Colonic mucosa (tissue), 4 donors: ENCODE results near the gene TRIM56. TPM values are rescaled to one million over a fixed set of nuclear protein-coding genes. Genes with fewer than 3 reads are reported as not detected.

Experiments
- DNase-seq: peaks from one replicate; pipeline ENCODE4 v3.0.0-alpha.2; 2020
- H3K27ac ChIP-seq: fragments of 200-600 bp; one replicate; pipeline ENCODE4 v1.8.0; 2021
- H3K27me3 ChIP-seq: fragments of 200-600 bp; one replicate; pipeline ENCODE4 v1.8.0; 2021
- H3K36me3 ChIP-seq: fragments of 200-600 bp; one replicate; pipeline ENCODE4 v1.8.0; 2021
- H3K4me1 ChIP-seq: fragments of 200-600 bp; one replicate; pipeline ENCODE4 v1.8.0; 2021; ENCODE audit warnings: mild to moderate bottlenecking
- H3K4me3 ChIP-seq: fragments of 200-600 bp; one replicate; pipeline ENCODE4 v1.8.0; 2021
- H3K9ac ChIP-seq, 2 donors: one replicate each; pipeline ENCODE4 v1.7.0; 2013; ENCODE audit warnings: control low read depth in 2 of 2, low read depth in 2 of 2, low read length in 2 of 2
- H3K9me3 ChIP-seq: fragments of 200-600 bp; one replicate; pipeline ENCODE4 v1.8.0; 2021
- CTCF ChIP-seq: fragments of 200-600 bp; IDR thresholded peaks from one replicate; pipeline ENCODE4 v1.8.0; 2022; ENCODE audit warnings: antibody characterized with exemption, mild to moderate bottlenecking
- intact Hi-C: fragments of 100-400 bp; cut with DNase I; formaldehyde crosslinking; loops from one replicate; pipeline ENCODE4 v1.14.1; 2022
- total RNA-seq, 2 donors: library from RNA; stranded (reverse); fragmentation: NEBNext Ultra II Directional in 1 of 2; extraction: Animal tissue kit (Norgen Biotek cat#: 25700) in 1 of 2; gene quantifications; one replicate each; pipeline ENCODE4 v1.2.1, GENCODE V29; 2021
- donor health status: healthy.
- donor health status: DM: no; HTN: no; CAD: no.
- donor health status: DM: no; HTN: no; CAD: no.

The TRIM56 gene
- total RNA-seq, 2 donors from 2014 or later, result 33.7 to 47.9 TPM

GRCh38 chr7:101077303-101078086 is 7.8 kb upstream of the TRIM56 start:
- H3K36me3 ChIP-seq, result no peaks in the 10 kb centered on the region
- peak; percentile 90 for DNase-seq
- no peak overlapping the region for H3K4me3 ChIP-seq
- peak; percentile 68 for TF ChIP-seq CTCF
- intact Hi-C loops, result loop anchor here (5.0 kb wide), 1 partner anchor 180 kb away; the partner anchor contains the start of gene ACHE
- H3K9me3 ChIP-seq, result no peaks in the 10 kb centered on the region
- no peaks in the 10 kb centered on the region for H3K4me1 ChIP-seq
- no peak overlapping the region for H3K27ac ChIP-seq
- H3K27me3 ChIP-seq, result no peaks in the 10 kb centered on the region
- H3K9ac ChIP-seq, result no peak overlapping the region

GRCh38 chr7:101081432-101081831 is 3.8 kb upstream of the TRIM56 start:
- no peak for DNase-seq
- no peak for TF ChIP-seq CTCF
- Histone ChIP-seq H3K27ac (no peak overlapping the region), H3K9ac (no peak overlapping the region), H3K4me3 (no peak overlapping the region), H3K36me3 (no peaks in the 10 kb centered on the region), H3K4me1 (peaks cover 2% of the 10 kb centered on the region), H3K9me3 (no peaks in the 10 kb centered on the region), H3K27me3 (no peaks in the 10 kb centered on the region)
- intact Hi-C loops, result no loop called here

GRCh38 chr7:101084865-101085161 is 468 bp upstream of the TRIM56 start:
- Histone ChIP-seq H3K27ac (peak overlapping the region; percentile 82), H3K4me3 (peak overlapping the region; percentile 78), H3K36me3 (no peaks in the 10 kb centered on the region), H3K9ac (peak overlapping the region; percentile 58 to 96), H3K4me1 (peaks cover 6% of the 10 kb centered on the region), H3K27me3 (no peaks in the 10 kb centered on the region), H3K9me3 (no peaks in the 10 kb centered on the region)
- TF ChIP-seq CTCF, result no peak
- intact Hi-C loops, result no loop called here
- no peak for DNase-seq

GRCh38 chr7:101087334-101088068 is 2.2 kb downstream of the TRIM56 start:
- Histone ChIP-seq H3K9ac (no peak overlapping the region), H3K36me3 (no peaks in the 10 kb centered on the region), H3K4me3 (no peak overlapping the region), H3K27me3 (no peaks in the 10 kb centered on the region), H3K4me1 (peaks cover 6% of the 10 kb centered on the region), H3K9me3 (no peaks in the 10 kb centered on the region), H3K27ac (no peak overlapping the region)
- intact Hi-C loops, result no loop called here
- no peak for TF ChIP-seq CTCF
- DNase-seq, result no peak

- no peak overlapping the region for H3K9ac ChIP-seq
- no peak for TF ChIP-seq CTCF
- H3K4me3 ChIP-seq, result no peak overlapping the region
- no peaks in the 10 kb centered on the region for H3K27me3 ChIP-seq
- DNase-seq, result no peak
- H3K4me1 ChIP-seq, result peaks cover 6% of the 10 kb centered on the region
- intact Hi-C loops, result no loop called here
- H3K36me3 ChIP-seq, result no peaks in the 10 kb centered on the region
- no peak overlapping the region for H3K27ac ChIP-seq
- no peaks in the 10 kb centered on the region for H3K9me3 ChIP-seq
These were observed 2.8 kb downstream of the TRIM56 start for GRCh38 chr7:101088069-101088425.
